A549 (cell line): ENCODE results near the gene SHE. TPM values are rescaled to one million over a fixed set of nuclear protein-coding genes. Genes with fewer than 3 reads are reported as not detected.

Experiments used
- ATAC-seq, 2 experiments: fragments of 200-7000 bp in 1 of 2; fragments of >200 bp in 1 of 2; cut with Nextera tagmentation in 1 of 2; cut with Tn5 transposase in 1 of 2; 3 replicates each; pipeline versions ENCODE4 v1.8.0 to v1.9.1; 2018 to 2020; ENCODE audit warnings: mild to moderate bottlenecking in 1 of 2, moderate library complexity in 1 of 2
- CTCF ChIA-PET: fragments of 300-600 bp; sonication (Branson Sonifier 250); formaldehyde crosslinking; extraction: SDS; loops from one replicate; lab custom pipeline; 2021; ENCODE audit warnings: antibody characterized with exemption, inconsistent platforms; lab: Yijun Ruan, JAX
- POLR2A ChIA-PET: fragments of 350-600 bp; formaldehyde crosslinking; extraction: SDS; loops from one replicate; lab custom pipeline; 2021; ENCODE audit warnings: antibody characterized with exemption, inconsistent platforms; lab: Yijun Ruan, JAX
- DNase-seq, 2 experiments: peaks; one replicate each; pipeline versions ENCODE4 v3.0.0 to v3.0.0-alpha.2; 2011 to 2016; ENCODE audit warnings: low read depth in 1 of 2, low spot score in 1 of 2
- FAIRE-seq: peaks from 2 replicates; lab custom pipeline; 2011; peaks lifted over from hg19 to GRCh38; lab: Jason Lieb, UNC
- H3K27ac ChIP-seq, 2 experiments: fragments of >200 bp; sonication (Bioruptor Twin); formaldehyde crosslinking; 3 replicates each; pipeline ENCODE4 v1.5.1; 2016 to 2017
- H3K4me1 ChIP-seq: fragments of >200 bp; sonication (Bioruptor Twin); formaldehyde crosslinking; 3 replicates; pipeline ENCODE4 v1.6.1; 2016
- H3K4me2 ChIP-seq: fragments of >200 bp; sonication (Bioruptor Twin); formaldehyde crosslinking; 3 replicates; pipeline ENCODE4 v1.6.1; 2016
- H3K4me3 ChIP-seq: fragments of >200 bp; sonication (Bioruptor Twin); formaldehyde crosslinking; 3 replicates; pipeline ENCODE4 v1.5.1; 2016
- H3K9me3 ChIP-seq: fragments of >200 bp; sonication (Bioruptor Twin); formaldehyde crosslinking; 3 replicates; pipeline ENCODE4 v1.6.1; 2016
- CBX8 ChIP-seq: fragments of 200-600 bp; sonication (generic); IDR thresholded peaks from 2 replicates; pipeline ENCODE4 v1.6.1; 2016
- CTCF ChIP-seq: fragments of >200 bp; sonication (Bioruptor Twin); formaldehyde crosslinking; IDR thresholded peaks from 3 replicates; pipeline ENCODE4 v1.5.1; 2016
- HEYL ChIP-seq: fragments of 250-450 bp; sonication (Bioruptor Pico); IDR thresholded peaks from 2 replicates; pipeline ENCODE4 v1.8.0; 2021; ENCODE audit warnings: mild to moderate bottlenecking, moderate library complexity
- HOXA7 ChIP-seq: fragments of 250-450 bp; sonication (Bioruptor Pico); IDR thresholded peaks from 2 replicates; pipeline ENCODE4 v1.5.0; 2020; ENCODE audit warnings: mild to moderate bottlenecking, moderate library complexity
- MAFK ChIP-seq: fragments of 450-650 bp; IDR thresholded peaks from 2 replicates; pipeline ENCODE4 v1.6.1; 2014; ENCODE audit not compliant: partially characterized antibody
- MAZ ChIP-seq: fragments of 150-350 bp; IDR thresholded peaks from 2 replicates; pipeline ENCODE4 v1.6.1; 2014; ENCODE audit warnings: antibody characterized with exemption, low read depth, low read length, borderline replicate concordance
- PBX3 ChIP-seq: IDR thresholded peaks from 2 replicates; pipeline ENCODE4 v1.6.1; 2012
- POLR2A ChIP-seq: IDR thresholded peaks from 2 replicates; pipeline ENCODE4 v1.6.1; 2012; ENCODE audit warnings: mild to moderate bottlenecking, low read length
- RAD21 ChIP-seq, 2 experiments: fragments of >200 bp in 1 of 2; sonication (Bioruptor Twin) in 1 of 2; formaldehyde crosslinking in 1 of 2; IDR thresholded peaks in 1 of 2; conservative IDR thresholded peaks in 1 of 2; 2 replicates in 1 of 2; 3 replicates in 1 of 2; pipeline ENCODE4 v1.6.1; 2012 to 2018; ENCODE audit warnings: inconsistent platforms in 1 of 2
- RARB ChIP-seq: fragments of 250-450 bp; sonication (Bioruptor Pico); IDR thresholded peaks from 2 replicates; pipeline ENCODE4 v1.8.0; 2021; ENCODE audit warnings: mild to moderate bottlenecking, moderate library complexity
- REST ChIP-seq: fragments of 200-600 bp; sonication (generic); IDR thresholded peaks from 2 replicates; pipeline ENCODE4 v1.6.1; 2016; ENCODE audit warnings: antibody characterized with exemption, mild to moderate bottlenecking, moderate library complexity
- RFX5 ChIP-seq: fragments of 450-650 bp; IDR thresholded peaks from 2 replicates; pipeline ENCODE4 v1.7.1; 2014; ENCODE audit warnings: antibody characterized with exemption, mild to moderate bottlenecking, moderate library complexity
- RNF2 ChIP-seq: fragments of 200-600 bp; sonication (generic); IDR thresholded peaks from 2 replicates; pipeline ENCODE4 v1.6.1; 2016; ENCODE audit warnings: low read depth, mild to moderate bottlenecking, antibody characterized with exemption, moderate library complexity, borderline replicate concordance
- SMC3 ChIP-seq: fragments of >200 bp; sonication (Bioruptor Twin); formaldehyde crosslinking; IDR thresholded peaks from 3 replicates; pipeline ENCODE4 v1.6.1; 2018; ENCODE audit warnings: inconsistent platforms
- TFCP2L1 ChIP-seq: fragments of 250-450 bp; sonication (Bioruptor Pico); IDR thresholded peaks from 2 replicates; pipeline ENCODE4 v1.5.0; 2021; ENCODE audit warnings: mild to moderate bottlenecking
- WGBS: methylation state at CpG from one replicate; pipeline ENCODE4 v1.1.6; 2017; ENCODE audit errors: missing lambda C conversion rate; 5-methylcytosine and 5-hydroxymethylcytosine counted together
- polyA plus RNA-seq, 4 experiments: library from polyadenylated mRNA; depleted of rRNA in 3 of 4; stranded (reverse); fragments of >200 nt; fragmentation: RNase III in 1 of 4; extraction: RNeasy Plus Mini Kit Qiagen cat#74134 plus additional on column Dnase treatment in 1 of 4; gene quantifications; 2 replicates in 3 of 4; 3 replicates in 1 of 4; pipeline ENCODE4 v1.2.3, GENCODE V29; 2011 to 2017

SHE gene
- polyA plus RNA-seq, 2 of the 4 experiments (the other 2 are of a cell fraction) = 0.03 TPM; not detected in 1

GRCh38 chr1:154442006-154442740 lies 60.0 kb downstream of the SHE start:
- FAIRE-seq = no peak

More at GRCh38 chr1:154442006-154442740, 60.0 kb downstream of the SHE start:
- Histone ChIP-seq H3K27ac (peak overlapping the region; percentile 40 to 55; a peak in 4 of 6 replicates), H3K4me1 (peaks cover 33% of the 10 kb centered on the region), H3K4me2 (peak overlapping the region; percentile 8; the same call in 2 of the 3 replicates), H3K4me3 (no peak overlapping the region), H3K9me3 (no peaks in the 10 kb centered on the region)
- CTCF ChIA-PET = interaction anchor here (0.6 to 3.0 kb wide), 10 partner anchors 9 to 295 kb away, joined by 3 to 11 read pairs (median 3); no protein-coding TSS in a partner anchor
- WGBS = 84% methylated on average over 13 of the region's 13 CpGs
- ATAC-seq (peak in 1 of 2 experiments; percentile 78; a peak in 3 of 6 replicates), DNase-seq (no peak)
- POLR2A ChIA-PET = no interaction called here
- TF ChIP-seq TFCP2L1 (CRISPR knock-in tag) (no peak), RAD21 (conservative IDR thresholded peaks at IDR 0.05 in 1 of 2, IDR thresholded peaks at IDR 0.05 in 1 of 2) (peak in 1 of 2 experiments; percentile 36; a peak in 3 of 5 replicates), MAZ (no peak), RNF2 (no peak), MAFK (no peak), SMC3 (0 out of 3 replicates have a peak, but pooled peaks have one; percentile 24), HEYL (CRISPR knock-in tag) (no peak), CBX8 (no peak), POLR2A (no peak), HOXA7 (CRISPR knock-in tag) (no peak), RARB (CRISPR knock-in tag) (no peak), PBX3 (no peak), REST (no peak), CTCF (peak; percentile 27), RFX5 (no peak)
